HG03342 (cell line): ENCODE measurements around the gene OR2A1.
"Not testable (repeated sequence)": the region's sequence is repeated elsewhere in the genome, so short reads cannot be mapped to it uniquely, and the experiment has no call there.

Experiments
- ATAC-seq: cut with Tn5 transposase; IDR thresholded peaks from one replicate; pipeline ENCODE4 v1.9.1; 2021; ENCODE audit warnings: mild to moderate bottlenecking, moderate library complexity; ENCODE audit not compliant: unreplicated experiment

Gene OR2A1, protein sequence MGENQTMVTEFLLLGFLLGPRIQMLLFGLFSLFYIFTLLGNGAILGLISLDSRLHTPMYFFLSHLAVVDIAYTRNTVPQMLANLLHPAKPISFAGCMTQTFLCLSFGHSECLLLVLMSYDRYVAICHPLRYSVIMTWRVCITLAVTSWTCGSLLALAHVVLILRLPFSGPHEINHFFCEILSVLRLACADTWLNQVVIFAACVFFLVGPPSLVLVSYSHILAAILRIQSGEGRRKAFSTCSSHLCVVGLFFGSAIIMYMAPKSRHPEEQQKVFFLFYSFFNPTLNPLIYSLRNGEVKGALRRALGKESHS

DNA sequence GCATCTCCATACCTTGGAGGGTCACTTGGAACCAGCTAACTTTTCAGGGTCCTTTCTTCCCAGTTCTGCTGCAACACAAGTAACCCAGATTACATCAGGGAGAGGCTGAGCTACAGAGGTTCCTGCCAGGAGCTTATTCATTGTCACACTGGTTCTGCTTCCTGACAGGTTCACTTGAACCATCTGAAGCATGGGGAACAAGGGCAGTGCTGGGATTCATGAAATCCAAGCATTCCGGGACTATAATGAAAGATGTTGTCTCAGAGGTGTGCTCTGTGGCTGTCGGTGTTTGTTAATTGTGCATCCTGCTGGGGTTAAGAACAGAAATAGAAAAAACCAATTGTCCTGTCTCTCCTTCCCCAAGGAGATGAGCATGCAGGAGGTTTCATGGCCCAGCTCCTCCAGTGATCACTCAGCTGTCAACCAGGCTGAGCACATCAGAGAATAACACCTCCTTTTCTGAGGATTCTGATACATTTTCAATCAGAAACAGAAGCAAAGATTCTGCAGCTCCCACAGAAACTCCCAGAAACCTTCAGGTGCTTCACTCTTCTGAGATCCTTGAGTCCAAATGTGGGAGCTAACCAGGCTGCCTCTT lies at the start of gene OR2A1:
Gene OR2A1, plus strand, starts transcription at position 548 of the 598 bp plus-strand sequence. CDS start 5,706 bp downstream, outside the sequence.
- not testable (repeated sequence) for ATAC-seq

DNA sequence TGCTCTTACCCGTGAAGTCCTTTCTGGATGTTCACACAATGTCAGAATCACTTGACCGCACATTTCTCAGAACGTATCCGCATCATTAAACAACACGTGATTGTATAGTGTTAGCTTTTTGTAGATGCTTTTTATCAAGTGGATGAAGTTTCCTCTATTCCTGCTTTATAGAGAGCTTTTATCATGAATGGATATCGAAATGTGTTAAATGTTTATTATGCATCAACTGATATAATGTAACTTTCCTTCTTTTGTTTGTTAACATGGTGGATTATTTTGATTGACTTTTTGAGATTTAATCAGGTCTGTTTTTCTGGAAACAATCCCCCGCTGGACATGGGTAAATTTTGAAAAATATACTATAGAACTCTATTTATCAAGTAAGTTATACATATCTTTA lies 47.5 kb upstream of the OR2A1 start, which contains the start of gene OR2A7:
Gene OR2A7, minus strand, starts transcription at position 101 of the 400 bp plus-strand sequence. CDS start 5,164 bp downstream, outside the sequence.
- ATAC-seq = not testable (repeated sequence)

DNA sequence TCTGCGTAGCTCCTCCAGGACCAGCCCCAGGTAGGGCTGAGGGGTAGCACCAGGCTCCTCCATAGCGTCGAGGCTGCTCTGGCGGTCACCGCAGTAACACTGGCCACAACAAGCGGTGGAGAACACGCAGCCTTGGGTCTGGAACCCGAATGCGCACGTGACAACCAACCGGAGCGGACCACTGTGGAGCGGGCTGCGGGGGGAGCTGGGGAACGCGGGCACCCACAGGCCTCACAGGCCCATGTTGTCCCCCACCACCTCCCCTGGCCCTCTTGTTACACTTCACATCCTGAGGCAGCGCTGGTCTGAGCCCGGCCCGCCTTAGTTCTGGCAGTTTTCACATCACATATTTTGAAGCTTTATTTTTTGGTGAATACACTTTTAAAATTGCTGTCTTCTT lies 43.0 kb upstream of the OR2A1 start, which contains the start of gene CTAGE8:
Gene CTAGE8, minus strand, starts transcription at position 101 of the 400 bp plus-strand sequence. Its CDS starts 38 bp downstream, at position 63.
- ATAC-seq = not testable (repeated sequence)

DNA sequence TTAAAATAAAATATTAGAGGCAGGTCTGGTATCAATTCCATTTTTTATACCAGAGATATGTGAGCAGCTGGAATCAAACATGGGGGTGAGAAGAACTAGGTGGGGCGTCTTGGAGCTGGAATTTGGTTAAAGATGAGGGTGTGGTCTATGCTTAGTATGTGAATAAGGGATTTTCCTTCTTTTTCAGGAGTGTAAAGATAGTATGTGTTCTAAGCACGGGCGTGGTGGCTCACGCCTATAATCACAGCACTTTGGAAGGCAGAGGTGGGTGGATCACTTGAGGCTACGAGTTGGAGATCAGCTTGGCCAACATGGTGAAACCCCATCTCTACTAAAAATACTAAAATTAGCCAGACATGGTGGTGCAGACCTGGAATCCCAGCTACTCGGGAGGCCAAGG lies 36.9 kb upstream of the OR2A1 start:
- ATAC-seq = not testable (repeated sequence)

DNA sequence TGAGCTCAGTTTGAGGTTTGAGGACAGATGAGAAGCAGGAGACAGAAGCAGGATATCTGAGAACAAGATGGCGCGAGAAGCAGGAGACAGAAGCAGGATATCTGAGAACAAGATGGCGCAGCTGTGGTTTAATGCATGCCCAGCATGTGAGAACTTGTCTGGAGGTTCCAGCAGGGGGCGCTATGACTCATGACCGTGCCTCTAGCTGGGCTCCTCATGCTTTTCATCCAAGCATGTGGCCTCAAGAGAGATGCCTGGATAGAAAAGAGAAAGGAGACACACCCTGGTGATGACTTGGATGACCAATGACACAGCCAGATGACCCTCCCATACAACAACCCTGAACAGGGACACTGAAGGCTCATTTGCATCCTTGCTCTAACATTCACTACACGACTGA lies 32.2 kb upstream of the OR2A1 start:
- ATAC-seq = not testable (repeated sequence)

DNA sequence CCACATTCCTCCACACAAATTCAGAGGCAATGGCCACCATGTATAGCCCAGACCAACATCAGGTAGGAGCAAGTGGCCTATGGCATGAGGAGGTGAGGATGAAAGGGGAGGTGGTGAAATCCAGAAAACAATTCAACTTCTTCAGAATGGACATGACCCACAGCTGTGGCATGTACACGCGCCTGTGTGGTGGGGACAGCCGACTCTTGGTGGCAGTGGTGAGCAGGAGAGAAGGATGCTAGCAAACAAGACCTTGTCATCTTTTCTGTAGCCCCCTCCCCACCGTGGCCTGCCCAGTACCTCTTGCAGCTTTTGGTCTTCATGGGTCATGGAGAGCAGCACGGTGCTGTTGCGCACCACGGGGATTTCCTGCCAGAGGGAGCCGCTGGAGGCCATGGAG lies 30.2 kb upstream of the OR2A1 start:
- ATAC-seq = not testable (repeated sequence)

DNA sequence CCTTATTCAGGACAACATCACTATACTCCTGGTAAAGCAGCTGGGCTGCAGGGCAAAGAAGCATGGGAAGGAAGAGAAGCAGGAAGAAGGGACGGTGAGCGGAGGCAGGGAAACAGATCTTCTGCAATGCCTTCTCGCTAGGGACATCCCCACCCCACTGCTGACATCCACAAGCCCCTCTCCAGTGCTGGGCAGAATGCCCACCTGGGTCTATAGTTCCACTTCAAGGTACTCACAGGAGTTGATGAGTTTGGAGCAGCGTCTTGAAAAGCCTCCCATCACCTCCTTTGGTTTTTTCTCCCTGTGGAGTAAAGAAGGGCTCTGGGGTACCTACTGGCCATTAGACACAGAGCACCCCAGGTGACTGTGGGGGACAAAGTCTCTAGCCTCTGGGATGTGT lies 29.7 kb upstream of the OR2A1 start:
- not testable (repeated sequence) for ATAC-seq

DNA sequence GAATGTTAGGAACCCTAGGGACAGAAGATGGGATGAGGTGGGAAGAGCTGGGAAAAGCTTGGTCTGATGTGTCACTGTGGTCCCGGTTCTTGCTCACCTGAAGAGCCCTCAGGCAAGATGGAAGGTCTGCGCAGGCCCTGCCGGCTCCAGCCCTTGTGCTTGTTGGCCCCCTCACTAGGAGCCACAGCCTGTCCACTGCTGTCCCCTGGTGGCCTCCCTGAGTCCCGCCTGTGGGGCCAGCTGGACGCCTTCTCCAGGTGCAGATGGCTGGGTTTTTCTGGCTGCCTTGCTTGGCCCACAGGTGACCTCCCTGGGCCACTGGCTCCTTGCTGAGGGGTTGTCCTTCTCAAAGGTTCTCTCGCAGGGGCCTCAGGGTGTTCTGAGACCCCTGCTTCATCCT lies 28.5 kb upstream of the OR2A1 start:
- ATAC-seq = not testable (repeated sequence)

DNA sequence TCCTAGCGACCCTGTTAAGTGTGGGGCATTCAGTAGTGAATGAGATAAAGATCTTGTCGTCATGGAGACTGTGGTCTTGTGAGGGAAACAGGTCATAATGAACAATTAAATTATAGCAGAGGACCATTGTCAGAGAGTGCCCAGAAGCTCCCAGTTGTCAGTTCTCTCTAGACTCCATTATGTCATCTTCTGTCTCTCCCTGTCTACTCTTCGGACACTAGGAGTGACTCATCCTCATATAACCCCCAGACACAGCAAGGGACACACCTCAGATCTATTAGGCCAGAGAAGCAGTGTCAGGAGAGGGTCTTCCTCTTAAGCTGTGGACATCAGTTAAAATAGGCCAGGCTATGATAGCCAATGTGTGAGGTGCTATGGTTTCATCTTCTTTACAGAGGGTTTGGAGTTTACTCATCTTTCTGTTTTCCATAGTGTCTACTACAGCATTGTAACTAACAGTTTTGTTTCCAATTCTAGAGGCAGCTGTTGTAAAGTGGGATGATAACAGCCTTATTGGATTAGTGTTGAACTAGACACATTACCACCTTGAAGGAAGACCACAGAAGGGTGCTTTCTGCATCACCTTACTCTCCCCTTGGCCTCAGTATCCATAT lies 24.9 kb upstream of the OR2A1 start:
- ATAC-seq = not testable (repeated sequence)

DNA sequence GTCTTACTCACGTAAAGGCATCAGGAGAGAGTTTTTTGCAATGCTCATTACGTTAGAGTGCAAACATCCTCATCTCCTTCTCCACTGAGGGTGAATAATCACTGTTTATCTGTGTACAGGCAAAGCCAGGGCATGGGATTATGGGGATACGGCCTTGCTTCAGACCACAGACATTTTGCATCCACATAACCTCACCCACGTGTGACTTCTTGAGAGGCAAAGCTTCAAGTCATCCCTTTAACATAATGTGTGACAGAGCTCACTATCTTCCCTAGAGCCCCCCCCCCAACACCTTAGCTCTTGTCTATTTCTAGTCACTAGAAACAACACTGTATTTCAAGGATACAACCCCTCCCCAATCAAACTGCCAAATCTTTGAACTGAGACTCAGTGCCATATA lies 20.6 kb upstream of the OR2A1 start:
- ATAC-seq = not testable (repeated sequence)

DNA sequence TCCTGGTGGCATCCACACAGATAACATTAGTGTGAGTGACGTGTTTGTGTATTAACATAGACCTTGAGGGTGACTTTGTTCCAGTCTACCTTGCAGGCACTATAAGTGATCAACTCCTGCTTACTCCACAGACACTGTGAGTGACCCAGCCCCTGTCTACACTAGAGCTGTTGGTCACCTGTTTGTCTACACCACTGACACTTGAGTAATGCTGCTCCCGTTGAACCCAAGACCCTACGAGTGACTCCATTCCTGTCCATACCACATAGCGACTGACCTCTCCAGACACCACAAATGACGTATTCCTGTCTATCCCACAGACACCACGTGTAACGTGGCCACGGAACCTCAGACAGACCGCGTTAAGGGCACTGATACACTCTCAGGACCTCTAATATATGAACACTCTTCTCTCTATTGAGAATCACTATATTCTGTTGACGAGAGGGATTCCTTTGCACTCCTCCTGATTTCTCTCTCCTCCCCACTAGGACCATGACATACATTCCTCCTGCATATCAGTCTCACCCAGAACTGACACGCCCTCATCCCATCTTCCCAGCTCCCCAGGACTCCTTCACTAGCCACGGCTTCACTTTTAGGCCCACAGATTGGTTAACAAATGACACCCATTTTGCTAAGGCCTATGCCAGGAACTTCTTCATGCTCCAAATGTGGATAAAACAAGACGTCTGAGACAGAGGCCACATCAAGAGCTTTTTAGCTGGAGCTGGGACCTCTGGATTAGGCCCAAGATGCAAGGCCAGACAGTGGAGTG lies 19.6 kb upstream of the OR2A1 start:
- not testable (repeated sequence) for ATAC-seq

DNA sequence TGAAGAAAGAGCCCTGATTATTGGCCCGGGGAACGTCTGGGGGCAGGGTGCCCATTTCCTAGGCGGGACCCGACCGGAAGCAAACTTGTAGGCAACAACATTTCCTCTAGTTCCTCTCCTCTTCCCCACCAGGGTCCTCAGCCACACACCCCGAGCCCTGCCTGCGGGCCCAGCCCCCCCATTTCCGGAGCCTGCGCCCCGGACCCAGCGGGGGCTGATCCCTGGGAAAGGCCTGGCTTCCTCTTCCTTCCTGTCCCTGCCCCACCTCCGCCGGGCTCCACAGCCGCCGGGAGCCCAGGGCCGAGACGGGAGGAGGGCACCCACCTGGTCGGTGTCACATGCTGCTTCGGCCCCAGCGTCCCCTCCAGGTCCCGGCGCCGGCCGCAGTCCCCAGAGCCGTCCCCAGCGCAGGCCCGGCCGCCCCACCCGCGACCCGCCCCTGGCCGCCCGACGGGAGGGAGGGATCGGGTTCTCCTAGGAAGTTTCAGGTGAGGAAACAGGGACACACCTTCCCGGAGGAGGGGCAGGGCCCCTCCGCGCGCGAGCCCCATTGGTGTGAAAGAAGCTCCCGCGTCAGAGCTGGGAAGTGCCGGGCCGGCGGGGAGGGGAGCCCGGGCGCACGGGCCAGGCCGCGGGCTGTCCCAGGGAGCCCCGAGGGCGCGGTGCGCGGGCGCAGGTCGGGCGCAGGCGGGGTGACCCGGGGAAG lies 18.3 kb upstream of the OR2A1 start:
- peak; percentile 74 for ATAC-seq

DNA sequence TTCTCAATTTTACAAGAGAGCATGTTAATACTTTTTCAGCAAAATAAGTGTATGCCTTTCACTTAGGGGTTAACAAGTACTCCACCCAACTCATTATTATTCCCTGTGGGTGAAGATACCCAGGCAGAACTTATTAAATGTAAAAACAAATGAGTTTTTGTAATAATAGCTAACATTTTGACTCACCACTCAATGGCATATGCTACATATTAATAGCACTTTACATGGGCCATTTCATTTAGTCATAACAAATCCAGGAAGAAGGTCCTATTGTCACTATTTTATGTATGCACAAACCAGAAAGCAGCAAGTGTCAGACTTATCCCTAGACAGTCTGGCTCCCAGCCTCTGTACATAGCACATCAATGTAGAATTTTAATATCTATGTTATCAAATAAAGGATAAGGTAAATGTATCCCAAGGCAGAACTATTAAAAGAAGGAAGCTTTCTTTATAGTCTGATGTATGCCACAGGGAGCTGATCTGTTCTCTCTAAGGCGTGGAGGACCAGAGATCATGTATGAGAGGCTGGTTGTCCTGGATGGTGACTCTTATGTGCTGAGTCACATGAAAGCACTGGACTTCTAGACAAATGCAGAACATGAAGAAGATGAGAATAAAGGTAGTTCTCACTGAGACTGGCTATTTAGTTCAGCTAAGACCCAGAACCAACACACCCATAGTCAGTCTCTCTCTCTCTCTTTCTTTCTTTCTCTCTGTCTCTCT lies 9.5 kb upstream of the OR2A1 start:
- ATAC-seq = not testable (repeated sequence)

DNA sequence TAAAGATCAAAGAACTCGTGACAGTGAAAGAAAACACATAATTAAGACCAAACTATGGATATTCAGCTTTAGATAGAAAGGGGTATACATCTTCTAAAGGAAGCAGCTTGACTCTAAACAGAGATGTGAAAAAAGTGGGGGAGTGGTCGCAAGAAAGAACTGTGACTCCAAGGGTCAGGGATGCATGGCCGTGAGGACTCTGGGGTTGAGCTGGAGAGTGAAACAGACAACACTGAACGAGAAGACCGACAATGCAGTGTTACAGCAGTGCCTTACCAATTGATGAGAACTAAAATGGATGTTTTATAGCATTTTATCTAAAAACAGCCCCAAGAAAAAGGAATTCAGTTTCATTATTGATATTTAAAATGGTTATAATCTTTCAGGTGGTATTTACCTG lies 8.6 kb upstream of the OR2A1 start:
- ATAC-seq = not testable (repeated sequence)

DNA sequence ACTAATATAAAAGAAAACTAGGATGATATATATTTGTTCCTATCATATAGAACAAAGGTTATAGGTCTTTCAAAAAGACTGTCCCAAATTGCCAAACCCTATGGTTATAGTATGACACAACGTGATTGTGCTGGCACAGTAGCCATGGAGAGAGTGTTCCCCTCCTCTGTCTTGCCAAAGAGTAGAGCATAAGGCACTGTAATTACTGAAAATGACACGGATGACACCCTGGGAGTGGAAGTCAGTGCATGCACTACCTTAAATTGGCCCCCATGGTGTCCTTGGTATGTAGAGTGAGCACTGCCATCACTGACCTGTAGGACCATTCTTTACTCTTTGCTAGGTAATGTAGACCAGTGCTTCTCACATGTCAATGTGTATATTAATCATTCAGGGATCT lies 7.1 kb upstream of the OR2A1 start:
- not testable (repeated sequence) for ATAC-seq

DNA sequence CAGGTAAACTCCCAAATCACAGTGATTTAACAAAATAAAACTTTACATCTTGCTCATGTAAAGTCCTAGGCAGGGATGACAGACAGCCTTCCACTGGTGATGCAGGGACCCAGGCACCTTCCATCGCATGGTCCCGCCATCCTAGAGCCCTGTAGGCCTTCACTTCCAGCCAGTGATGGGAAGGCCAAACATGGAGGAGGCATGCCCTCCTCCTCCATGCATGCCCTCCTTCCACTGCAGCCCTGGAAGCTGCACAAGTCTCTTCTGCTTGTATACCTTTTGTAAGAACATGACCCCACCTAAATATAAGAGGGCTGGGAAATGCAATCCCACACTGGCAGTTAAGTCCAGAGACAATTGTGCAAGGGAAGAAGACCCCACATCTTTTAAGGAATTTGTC lies 2.5 kb upstream of the OR2A1 start:
- not testable (repeated sequence) for ATAC-seq

DNA sequence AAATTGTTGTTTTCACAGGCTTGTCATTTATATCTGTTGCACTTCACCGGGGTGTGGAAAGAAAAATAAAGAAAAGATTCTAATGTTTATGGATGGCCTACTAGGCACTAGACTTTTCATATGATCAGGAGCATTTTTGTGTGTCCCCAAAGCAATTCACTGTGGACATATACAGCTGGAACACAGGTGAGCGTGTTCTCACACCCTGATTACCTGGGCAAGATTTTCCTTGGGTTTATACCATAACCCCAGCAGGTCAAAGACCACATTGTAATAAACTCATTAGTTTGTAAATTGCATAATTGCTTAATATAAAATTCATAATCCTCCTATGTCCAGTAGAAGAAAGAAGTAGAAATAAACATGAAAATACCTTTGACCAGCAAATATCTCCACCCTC lies 1.0 kb upstream of the OR2A1 start:
- not testable (repeated sequence) for ATAC-seq

DNA sequence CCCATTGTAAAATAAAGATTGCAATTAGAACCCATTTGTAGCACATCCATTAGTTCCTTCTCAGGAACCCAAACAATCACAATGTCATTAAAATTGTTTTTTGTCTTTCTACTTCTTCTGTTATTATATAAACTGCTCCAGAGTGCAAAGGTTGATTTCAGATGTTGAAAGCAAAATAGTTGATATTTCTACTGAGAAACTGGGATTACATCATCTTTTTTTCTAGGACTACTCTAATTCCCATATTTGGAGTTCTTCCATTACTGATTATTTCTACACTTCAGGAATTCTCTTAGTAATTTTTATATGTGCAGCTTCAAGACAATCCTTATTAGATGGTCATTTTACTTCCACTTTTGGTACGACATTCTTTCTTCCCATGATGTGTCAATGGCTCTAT lies 5.3 kb downstream of the OR2A1 start:
- ATAC-seq = not testable (repeated sequence)

DNA sequence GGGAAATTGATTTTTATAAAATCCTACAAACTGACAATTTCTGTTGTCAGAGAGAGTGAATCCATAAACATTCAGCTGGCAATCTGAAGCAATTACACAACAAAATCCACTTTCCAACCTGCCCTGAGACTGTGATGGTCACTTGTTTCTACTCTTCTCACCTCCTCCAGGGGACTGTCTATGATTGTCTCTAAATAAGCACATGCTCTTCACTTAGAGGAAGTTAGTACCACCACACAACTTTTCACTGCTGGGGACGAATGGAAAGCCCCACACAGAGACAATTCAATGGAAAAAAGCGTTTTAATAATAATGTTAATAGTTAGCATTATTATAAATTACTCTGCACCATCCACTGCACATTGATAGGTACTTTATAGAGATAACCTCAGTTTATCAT lies 7.3 kb downstream of the OR2A1 start:
- not testable (repeated sequence) for ATAC-seq
